ENCODE measurements around the gene DDX51.

DDX51 gene

GRCh38 chr12:132167611-132168310, 23.6 kb upstream of the DDX51 start:
- DNase-seq (ENCODE audit: low spot score), result no peak
- no peak for FAIRE-seq

GRCh38 chr12:132166801-132167591, 22.9 kb upstream of the DDX51 start:
- peak; percentile 62 for FAIRE-seq

GRCh38 chr12:132166093-132166492, 22.0 kb upstream of the DDX51 start:
- FAIRE-seq (peak; percentile 93), DNase-seq (ENCODE audit: low spot score) (no peak)

More at GRCh38 chr12:132166801-132167591, 22.9 kb upstream of the DDX51 start:
- DNase-seq (ENCODE audit: low spot score), result no peak

- DNase-seq (ENCODE audit: low spot score) (no peak), FAIRE-seq (no peak)
Observed at GRCh38 chr12:132165584-132165983, 21.5 kb upstream of the DDX51 start.

GRCh38 chr12:132164426-132164825, 20.3 kb upstream of the DDX51 start:
- no peak for DNase-seq (ENCODE audit: low spot score)
- peak; percentile 94 for FAIRE-seq

- DNase-seq (ENCODE audit: low spot score) (no peak), FAIRE-seq (no peak)
Observed at GRCh38 chr12:132163911-132164288, 19.8 kb upstream of the DDX51 start.

- FAIRE-seq (peak; percentile 46), DNase-seq (ENCODE audit: low spot score) (no peak)
Observed at GRCh38 chr12:132163041-132163910, 19.2 kb upstream of the DDX51 start.

GRCh38 chr12:132162508-132163031, 18.5 kb upstream of the DDX51 start:
- DNase-seq (ENCODE audit: low spot score) (no peak), FAIRE-seq (no peak)

- FAIRE-seq (no peak), DNase-seq (ENCODE audit: low spot score) (no peak)
Observed at GRCh38 chr12:132161796-132162507, 17.8 kb upstream of the DDX51 start.

- no peak for DNase-seq (ENCODE audit: low spot score)
- FAIRE-seq, result no peak
Observed at GRCh38 chr12:132161036-132161781, 17.1 kb upstream of the DDX51 start.

- DNase-seq (ENCODE audit: low spot score), result no peak
- no peak for FAIRE-seq
Observed at GRCh38 chr12:132160601-132161035, 16.5 kb upstream of the DDX51 start.

- no peak for FAIRE-seq
Observed at GRCh38 chr12:132160016-132160415, 15.9 kb upstream of the DDX51 start.

GRCh38 chr12:132159555-132160003, 15.5 kb upstream of the DDX51 start:
- no peak for FAIRE-seq
- no peak for DNase-seq (ENCODE audit: low spot score)

More at GRCh38 chr12:132160016-132160415, 15.9 kb upstream of the DDX51 start:
- DNase-seq (ENCODE audit: low spot score), result no peak

- DNase-seq (ENCODE audit: low spot score) (no peak), FAIRE-seq (no peak)
Observed at GRCh38 chr12:132158677-132159554, 14.8 kb upstream of the DDX51 start.

- FAIRE-seq, result no peak
- DNase-seq (ENCODE audit: low spot score), result no peak
Observed at GRCh38 chr12:132157733-132158409, 13.8 kb upstream of the DDX51 start.

- no peak for FAIRE-seq
- no peak for DNase-seq (ENCODE audit: low spot score)
Observed at GRCh38 chr12:132156573-132157325, 12.6 kb upstream of the DDX51 start.

GRCh38 chr12:132155771-132156572, 11.9 kb upstream of the DDX51 start:
- FAIRE-seq, result peak; percentile 100
- no peak for DNase-seq (ENCODE audit: low spot score)
